Astrocyte (in vitro differentiated cells and primary cell): Measurements from ENCODE around the gene CD200R1.

Source experiments
- EZH2 ChIP-seq: IDR thresholded peaks from 2 replicates; pipeline ENCODE4 v1.6.1; 2012; ENCODE audit warnings: mild to moderate bottlenecking, low read length, inconsistent platforms; ENCODE audit not compliant: insufficient read depth
- TF ChIP-seq, protein P1 (sequence below): IDR thresholded peaks from 2 replicates; pipeline ENCODE4 v1.5.1; 2011; ENCODE audit warnings: low read depth, mild to moderate bottlenecking, inconsistent platforms, low read length, moderate library complexity; ENCODE audit not compliant: insufficient read depth

DNA sequence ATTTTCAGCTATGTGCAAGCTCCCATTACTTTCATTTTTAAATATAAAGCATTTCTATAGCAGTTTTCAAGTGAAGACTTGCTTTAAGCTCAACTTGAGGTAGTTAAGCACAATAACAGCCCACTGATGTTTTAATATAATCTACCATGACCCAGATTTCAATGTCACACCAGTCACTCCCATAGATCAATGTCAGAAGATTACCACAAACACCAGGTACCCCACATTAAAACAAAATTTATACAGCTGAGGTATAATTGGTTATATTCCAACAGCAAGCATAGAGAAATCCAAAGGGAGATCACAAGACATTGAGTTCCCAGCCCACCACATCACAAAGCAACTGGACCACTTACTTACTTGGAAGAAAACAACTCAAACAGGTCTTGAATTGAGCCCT lies 38.7 kb upstream of the CD200R1 start:
- no peak for TF ChIP-seq EZH2
- TF ChIP-seq, protein P1, sequence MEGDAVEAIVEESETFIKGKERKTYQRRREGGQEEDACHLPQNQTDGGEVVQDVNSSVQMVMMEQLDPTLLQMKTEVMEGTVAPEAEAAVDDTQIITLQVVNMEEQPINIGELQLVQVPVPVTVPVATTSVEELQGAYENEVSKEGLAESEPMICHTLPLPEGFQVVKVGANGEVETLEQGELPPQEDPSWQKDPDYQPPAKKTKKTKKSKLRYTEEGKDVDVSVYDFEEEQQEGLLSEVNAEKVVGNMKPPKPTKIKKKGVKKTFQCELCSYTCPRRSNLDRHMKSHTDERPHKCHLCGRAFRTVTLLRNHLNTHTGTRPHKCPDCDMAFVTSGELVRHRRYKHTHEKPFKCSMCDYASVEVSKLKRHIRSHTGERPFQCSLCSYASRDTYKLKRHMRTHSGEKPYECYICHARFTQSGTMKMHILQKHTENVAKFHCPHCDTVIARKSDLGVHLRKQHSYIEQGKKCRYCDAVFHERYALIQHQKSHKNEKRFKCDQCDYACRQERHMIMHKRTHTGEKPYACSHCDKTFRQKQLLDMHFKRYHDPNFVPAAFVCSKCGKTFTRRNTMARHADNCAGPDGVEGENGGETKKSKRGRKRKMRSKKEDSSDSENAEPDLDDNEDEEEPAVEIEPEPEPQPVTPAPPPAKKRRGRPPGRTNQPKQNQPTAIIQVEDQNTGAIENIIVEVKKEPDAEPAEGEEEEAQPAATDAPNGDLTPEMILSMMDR = no peak
